D721Med (cell line): Measurements from ENCODE around the gene GRM7.

Experiments used
- DNase-seq: peaks from one replicate; pipeline ENCODE4 v3.0.0; 2011; ENCODE audit warnings: low spot score; ENCODE audit not compliant: insufficient read length
- FAIRE-seq: peaks from 2 replicates; lab custom pipeline; 2011; peaks lifted over from hg19 to GRCh38; lab: Jason Lieb, UNC
- TF ChIP-seq, protein P1 (sequence below): IDR thresholded peaks from 2 replicates; pipeline ENCODE4 v1.5.1; 2012; ENCODE audit warnings: mild to moderate bottlenecking, control low read depth; ENCODE audit not compliant: insufficient read depth; ENCODE audit errors: missing control alignments

GRM7 gene

DNA sequence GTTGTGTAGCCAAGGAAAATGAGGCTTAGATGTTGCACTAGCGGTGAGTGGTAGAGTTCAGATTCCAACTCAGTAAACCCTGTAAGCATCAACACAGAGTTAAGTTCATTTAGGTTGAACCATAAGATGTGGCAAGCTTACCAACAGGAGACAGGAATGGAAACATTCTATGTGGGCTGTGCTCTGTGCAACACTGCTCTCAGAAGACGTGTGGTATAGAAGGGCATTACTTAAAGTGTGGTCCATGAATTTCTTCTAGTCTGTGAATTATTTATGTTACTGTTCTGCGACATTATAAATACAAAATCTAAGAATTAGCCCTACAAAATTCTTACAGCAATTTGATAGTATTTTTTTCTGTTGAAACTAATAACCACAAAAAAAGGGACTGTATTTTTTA is 213.3 kb downstream of the GRM7 start:
- DNase-seq (no peak), FAIRE-seq (no peak)
- TF ChIP-seq, protein P1, sequence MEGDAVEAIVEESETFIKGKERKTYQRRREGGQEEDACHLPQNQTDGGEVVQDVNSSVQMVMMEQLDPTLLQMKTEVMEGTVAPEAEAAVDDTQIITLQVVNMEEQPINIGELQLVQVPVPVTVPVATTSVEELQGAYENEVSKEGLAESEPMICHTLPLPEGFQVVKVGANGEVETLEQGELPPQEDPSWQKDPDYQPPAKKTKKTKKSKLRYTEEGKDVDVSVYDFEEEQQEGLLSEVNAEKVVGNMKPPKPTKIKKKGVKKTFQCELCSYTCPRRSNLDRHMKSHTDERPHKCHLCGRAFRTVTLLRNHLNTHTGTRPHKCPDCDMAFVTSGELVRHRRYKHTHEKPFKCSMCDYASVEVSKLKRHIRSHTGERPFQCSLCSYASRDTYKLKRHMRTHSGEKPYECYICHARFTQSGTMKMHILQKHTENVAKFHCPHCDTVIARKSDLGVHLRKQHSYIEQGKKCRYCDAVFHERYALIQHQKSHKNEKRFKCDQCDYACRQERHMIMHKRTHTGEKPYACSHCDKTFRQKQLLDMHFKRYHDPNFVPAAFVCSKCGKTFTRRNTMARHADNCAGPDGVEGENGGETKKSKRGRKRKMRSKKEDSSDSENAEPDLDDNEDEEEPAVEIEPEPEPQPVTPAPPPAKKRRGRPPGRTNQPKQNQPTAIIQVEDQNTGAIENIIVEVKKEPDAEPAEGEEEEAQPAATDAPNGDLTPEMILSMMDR, result no peak

DNA sequence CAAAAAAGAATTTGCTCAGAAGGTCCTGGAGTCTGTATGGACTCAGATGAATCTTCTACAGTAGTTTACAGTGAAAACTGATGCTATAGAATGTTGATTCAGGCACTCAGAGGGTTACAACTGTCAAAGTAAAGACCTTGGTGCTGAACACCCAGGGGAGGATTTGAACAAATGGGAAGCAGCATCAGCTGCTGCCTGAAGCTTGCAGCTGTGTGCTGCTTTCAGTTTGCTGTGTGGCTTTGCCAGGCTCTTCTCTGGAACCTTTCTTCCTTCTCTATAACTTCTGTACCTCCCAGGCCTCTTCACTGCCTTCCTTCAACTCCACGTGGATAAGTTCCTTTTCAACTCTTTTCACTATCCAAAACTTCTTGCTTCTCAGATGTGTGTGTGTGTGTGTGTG is 214.2 kb downstream of the GRM7 start:
- TF ChIP-seq, protein P1, result no peak
- DNase-seq, result no peak

DNA sequence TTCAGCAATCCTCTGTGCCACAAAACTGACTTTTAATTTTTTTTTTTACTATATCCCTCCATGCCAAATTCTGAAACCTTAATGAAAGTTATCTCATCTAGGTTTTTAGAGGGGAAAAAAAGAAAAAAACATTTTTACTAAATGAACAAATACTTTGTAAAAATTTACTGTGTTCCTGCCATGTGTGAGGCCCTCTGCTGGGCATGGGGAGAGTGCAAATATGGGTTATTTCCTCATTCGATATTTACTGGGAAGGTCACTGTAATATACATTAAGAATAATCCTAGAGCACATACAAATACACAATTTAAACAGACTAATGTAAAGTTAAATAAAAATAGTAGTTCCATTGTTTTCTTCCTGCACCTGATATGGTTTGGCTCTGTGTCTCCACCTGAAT is 215.0 kb downstream of the GRM7 start:
- no peak for FAIRE-seq
- DNase-seq, result no peak
- TF ChIP-seq, protein P1, result no peak

More for the DNA sequence above, 214.2 kb downstream of the GRM7 start:
- no peak for FAIRE-seq

DNA sequence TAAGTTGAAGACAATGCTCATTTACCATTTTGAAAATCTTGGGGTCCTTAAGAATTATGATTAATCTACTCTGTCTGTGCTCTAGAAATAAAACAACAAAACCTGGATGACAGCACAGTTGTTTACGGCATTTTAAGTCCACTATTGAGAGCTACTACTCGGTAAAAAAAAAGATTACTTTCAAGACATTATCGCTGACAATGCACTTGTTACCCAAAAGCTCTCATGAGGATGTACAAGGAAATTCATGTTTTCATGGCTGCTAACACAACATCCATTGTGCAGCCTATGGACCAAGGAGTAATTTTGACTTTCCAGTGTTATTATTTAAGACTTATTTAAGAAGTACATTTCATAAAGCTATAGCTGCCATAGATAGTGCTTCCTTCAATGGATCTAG is 221.3 kb downstream of the GRM7 start:
- TF ChIP-seq, protein P1, result no peak
- DNase-seq (no peak), FAIRE-seq (no peak)

DNA sequence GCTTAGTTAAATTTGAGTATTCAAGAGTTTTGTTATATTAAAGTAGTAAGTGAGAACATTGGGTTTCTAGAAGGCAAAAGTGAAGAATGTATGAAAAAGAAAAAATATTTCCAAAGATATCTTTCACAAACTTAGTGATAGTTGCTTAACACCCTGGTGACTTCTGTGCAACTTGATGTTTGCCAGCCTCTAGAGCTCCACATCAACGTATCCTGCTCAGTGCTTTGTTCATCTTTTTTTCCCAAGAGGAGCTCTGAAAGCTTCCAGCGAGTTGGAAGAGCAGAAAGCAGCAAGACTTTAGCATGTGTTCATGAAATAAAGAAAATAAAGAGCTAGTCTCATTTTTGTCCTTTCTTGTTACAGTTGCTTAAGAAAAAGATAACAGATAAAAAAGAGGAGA is 225.5 kb downstream of the GRM7 start:
- DNase-seq (no peak), FAIRE-seq (no peak)
- TF ChIP-seq, protein P1, result no peak

DNA sequence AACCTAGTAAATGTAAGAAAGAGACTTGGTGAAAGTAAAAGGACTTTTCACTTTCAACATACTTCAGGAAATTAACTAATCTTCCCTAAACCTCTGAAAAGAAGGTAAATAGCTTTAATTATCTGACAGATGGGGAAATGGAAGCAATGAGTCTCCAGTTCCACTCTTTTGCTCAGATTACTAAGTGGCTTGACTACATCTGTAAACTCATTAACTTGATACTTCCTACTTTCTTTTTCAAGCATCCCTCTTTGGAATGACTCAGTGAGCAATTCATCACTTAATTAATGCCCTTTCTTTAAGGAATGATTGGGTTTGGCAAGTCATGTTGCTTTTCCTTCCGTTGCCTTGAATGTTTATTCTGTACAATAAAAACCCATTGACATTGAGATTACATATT is 234.2 kb downstream of the GRM7 start:
- TF ChIP-seq, protein P1, result no peak
- FAIRE-seq, result no peak
- no peak for DNase-seq

DNA sequence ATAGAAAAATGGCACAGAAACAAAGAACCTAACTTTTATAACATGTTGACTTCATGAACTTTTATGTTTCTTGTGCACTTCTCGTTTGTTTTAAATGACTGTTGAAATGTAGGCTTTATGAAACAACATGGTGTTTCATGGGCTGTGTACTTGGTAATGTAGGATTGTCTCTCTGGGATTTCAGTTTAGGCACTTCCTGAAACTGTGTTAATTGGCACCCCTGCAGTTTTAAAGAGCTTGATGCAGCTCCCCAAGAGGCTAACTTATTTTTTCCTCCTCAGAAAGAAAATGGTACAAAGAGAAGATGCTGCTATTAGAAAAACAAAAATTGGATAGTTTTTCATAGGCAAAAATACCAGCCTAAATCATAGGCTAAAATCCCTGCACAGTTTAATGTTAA is 239.2 kb downstream of the GRM7 start:
- DNase-seq (no peak), FAIRE-seq (no peak)
- TF ChIP-seq, protein P1, result no peak
